Adrenal gland (tissue), 5 donors: ENCODE results near the gene KIF14.

Source experiments
- CTCF ChIP-seq, 6 experiments: fragments of 450-650 bp in 4 of 6; fragments of 200-600 bp in 2 of 6; sonication (generic) in 1 of 6; IDR thresholded peaks; 1 replicate in 5 of 6; 2 replicates in 1 of 6; pipeline versions ENCODE4 v1.5.1 to v1.8.0; 2016 to 2021; ENCODE audit warnings: antibody characterized with exemption in 6 of 6, mild to moderate bottlenecking in 2 of 6, moderate library complexity in 1 of 6
- POLR2A ChIP-seq, 2 donors: fragments of 450-650 bp; IDR thresholded peaks; one replicate each; pipeline ENCODE4 v1.6.1; 2017; ENCODE audit warnings: antibody characterized with exemption in 2 of 2, mild to moderate bottlenecking in 2 of 2, moderate library complexity in 1 of 2
- donor health status: DM: no; HTN: no; CAD: no.

GRCh38 chr1:200505257-200505656 is 115.3 kb downstream of the KIF14 start:
- no peak for TF ChIP-seq CTCF (IDR thresholded peaks at IDR 0.05)
- no peak for TF ChIP-seq POLR2A (IDR thresholded peaks at IDR 0.05)
